Stimulated activated naive CD8-positive, alpha-beta T cell treated with anti-CD3 and anti-CD28 coated beads, Interleukin-15, Interleukin-2, amounts not matched to agents 100 ng/mL and 50 ng/mL, for 24 hours (primary cell): ENCODE data around the gene GNG7.
"Not testable (repeated sequence)": the region's sequence is repeated elsewhere in the genome, so short reads cannot be mapped to it uniquely, and the experiment has no call there.

Experiments used
- H3K27ac Mint-ChIP-seq: one replicate; pipeline ENCODE4 v1.8.0; 2021; ENCODE audit warnings: mild to moderate bottlenecking, mixed read lengths
- H3K27me3 Mint-ChIP-seq: one replicate; pipeline ENCODE4 v1.8.0; 2021; ENCODE audit warnings: mixed read lengths
- H3K36me3 Mint-ChIP-seq: one replicate; pipeline ENCODE4 v1.8.0; 2021; ENCODE audit warnings: low read depth, mixed read lengths
- H3K4me1 Mint-ChIP-seq: one replicate; pipeline ENCODE4 v1.8.0; 2021; ENCODE audit warnings: low read depth, mixed read lengths
- H3K4me3 Mint-ChIP-seq: one replicate; pipeline ENCODE4 v1.8.0; 2021; ENCODE audit warnings: mild to moderate bottlenecking, mixed read lengths
- H3K9me3 Mint-ChIP-seq: one replicate; pipeline ENCODE4 v1.8.0; 2021; ENCODE audit warnings: mixed read lengths

The GNG7 gene

GRCh38 chr19:2544576-2545415 lies 157.7 kb downstream of the GNG7 start:
- no peaks in the 10 kb centered on the region for H3K27me3 Mint-ChIP-seq
- H3K4me1 Mint-ChIP-seq, result peaks cover 32% of the 10 kb centered on the region
- H3K36me3 Mint-ChIP-seq, result no peaks in the 10 kb centered on the region
- H3K4me3 Mint-ChIP-seq, result no peak overlapping the region
- no peak overlapping the region for H3K27ac Mint-ChIP-seq
- no peaks in the 10 kb centered on the region for H3K9me3 Mint-ChIP-seq

DNA sequence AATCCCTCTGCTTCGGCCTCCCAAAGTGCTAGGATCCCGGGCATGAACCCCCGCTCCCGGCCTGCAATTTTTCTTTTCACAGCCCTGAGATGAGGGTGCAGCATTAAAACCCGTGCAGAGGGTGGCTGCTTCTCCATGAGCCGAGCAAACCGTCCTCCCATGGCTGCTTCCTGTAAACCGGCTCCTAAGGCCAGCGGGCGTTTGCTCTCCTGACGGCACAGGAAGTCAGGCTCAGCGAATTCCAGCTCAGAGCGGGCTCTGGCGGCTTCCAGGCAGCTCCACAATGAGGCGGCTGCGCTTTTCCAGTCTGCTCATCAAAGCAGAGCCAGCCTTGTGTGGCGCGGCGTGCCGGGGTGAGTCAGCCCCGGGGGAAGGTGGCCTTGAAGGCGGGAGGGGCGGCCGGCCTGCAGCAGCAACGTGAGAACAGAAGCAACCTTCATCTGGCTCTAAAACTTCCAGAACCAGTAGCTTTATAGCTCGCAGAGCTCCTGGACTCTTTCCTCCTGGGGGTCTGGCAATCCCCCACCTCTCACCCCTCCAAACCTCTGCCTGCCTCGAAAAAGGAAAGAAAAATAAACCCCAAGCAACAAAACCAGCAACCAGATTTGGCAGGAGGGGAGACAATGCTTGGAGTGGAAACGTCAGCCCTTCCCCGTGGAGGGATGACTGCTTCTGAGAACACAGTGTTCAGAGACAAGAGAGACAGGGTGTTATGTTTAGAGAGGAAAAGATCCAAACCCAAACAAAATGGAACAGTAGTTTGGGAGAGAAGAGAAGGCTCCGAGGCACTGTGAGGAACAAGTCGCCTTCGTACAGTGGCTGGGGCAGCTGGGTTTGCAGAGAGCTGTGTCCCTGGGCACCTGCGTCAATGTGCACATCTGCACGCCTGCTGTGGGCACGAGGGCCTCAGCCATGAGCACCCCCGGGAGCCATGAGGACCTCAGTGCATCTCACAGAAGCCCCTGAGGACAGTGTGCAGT lies 158.7 kb downstream of the GNG7 start:
- no peak overlapping the region for H3K27ac Mint-ChIP-seq

GRCh38 chr19:2543072-2543462 lies 159.4 kb downstream of the GNG7 start:
- H3K36me3 Mint-ChIP-seq, H3K27ac Mint-ChIP-seq, H3K27me3 Mint-ChIP-seq, H3K9me3 Mint-ChIP-seq: not testable (repeated sequence)
- peaks cover 25% of the 10 kb centered on the region for H3K4me1 Mint-ChIP-seq
- peak overlapping the region; percentile 55 for H3K4me3 Mint-ChIP-seq

More for the DNA sequence above, 158.7 kb downstream of the GNG7 start:
- no peaks in the 10 kb centered on the region for H3K27me3 Mint-ChIP-seq
- H3K4me1 Mint-ChIP-seq, result peaks cover 24% of the 10 kb centered on the region
- no peaks in the 10 kb centered on the region for H3K36me3 Mint-ChIP-seq
- peak overlapping the region; percentile 55 for H3K4me3 Mint-ChIP-seq
- no peaks in the 10 kb centered on the region for H3K9me3 Mint-ChIP-seq

GRCh38 chr19:2542341-2543069 lies 160.0 kb downstream of the GNG7 start:
- Mint-ChIP-seq H3K4me1 (peaks cover 30% of the 10 kb centered on the region), H3K9me3 (no peaks in the 10 kb centered on the region), H3K27ac (no peak overlapping the region), H3K36me3 (no peaks in the 10 kb centered on the region), H3K4me3 (no peak overlapping the region), H3K27me3 (no peaks in the 10 kb centered on the region)

GRCh38 chr19:2540646-2541454 lies 161.6 kb downstream of the GNG7 start:
- Mint-ChIP-seq H3K36me3 (no peaks in the 10 kb centered on the region), H3K27me3 (no peaks in the 10 kb centered on the region), H3K9me3 (no peaks in the 10 kb centered on the region), H3K27ac (no peak overlapping the region), H3K4me3 (no peak overlapping the region), H3K4me1 (peaks cover 31% of the 10 kb centered on the region)

DNA sequence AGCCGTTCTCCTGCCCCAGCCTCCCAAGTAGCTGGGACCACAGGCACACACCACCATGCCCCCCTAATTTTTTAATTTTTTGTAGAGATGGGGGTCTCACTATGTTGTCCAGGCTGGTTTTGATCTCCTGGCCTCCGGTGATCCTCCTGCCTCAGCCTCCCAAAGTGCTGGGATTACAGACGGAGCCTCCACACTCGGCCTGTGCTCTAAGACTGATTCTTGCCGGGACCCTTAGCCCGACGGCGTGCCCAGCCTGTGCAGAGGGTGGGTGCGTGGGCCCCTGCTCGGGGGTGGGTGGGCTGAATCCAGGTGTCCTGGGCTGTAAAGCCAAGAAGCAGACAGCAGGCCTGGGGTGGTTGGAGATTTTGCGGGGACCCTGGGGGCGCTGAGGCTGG lies 162.2 kb downstream of the GNG7 start:
- peaks cover 31% of the 10 kb centered on the region for H3K4me1 Mint-ChIP-seq
- no peaks in the 10 kb centered on the region for H3K27me3 Mint-ChIP-seq
- no peak overlapping the region for H3K27ac Mint-ChIP-seq
- no peak overlapping the region for H3K4me3 Mint-ChIP-seq
- H3K9me3 Mint-ChIP-seq, result no peaks in the 10 kb centered on the region
- H3K36me3 Mint-ChIP-seq, result no peaks in the 10 kb centered on the region

DNA sequence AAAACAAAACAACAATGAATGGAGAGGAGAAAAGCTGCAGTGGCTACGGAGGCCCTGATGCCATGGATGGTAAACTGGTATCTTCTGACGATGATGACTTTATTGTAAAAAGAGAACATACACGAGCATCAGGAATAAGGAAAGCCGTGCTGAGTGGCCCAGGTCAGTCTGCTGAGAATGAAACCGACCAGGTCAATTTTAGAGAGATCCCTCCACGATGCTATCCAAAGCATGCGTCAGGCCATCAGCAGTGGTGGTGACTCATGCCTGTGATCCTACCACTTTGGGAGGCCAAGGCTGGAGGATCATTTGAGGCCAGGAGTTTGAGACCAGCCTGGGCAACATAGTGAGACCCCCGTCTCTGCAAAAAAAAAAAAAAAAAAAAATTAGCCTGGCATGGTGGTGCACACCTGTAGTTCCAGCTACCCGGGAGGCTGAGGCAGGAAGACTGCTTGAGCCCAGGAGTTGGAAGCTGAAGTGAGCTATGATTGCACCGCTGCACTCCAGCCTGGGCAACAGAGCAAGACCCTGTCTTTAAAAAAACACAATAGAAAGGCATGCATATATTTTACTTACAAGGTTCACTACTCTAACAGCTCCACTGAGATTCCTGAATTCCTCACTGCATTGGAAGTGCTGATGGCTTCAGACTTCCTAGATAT lies 164.3 kb downstream of the GNG7 start:
- Mint-ChIP-seq H3K4me1 (peaks cover 34% of the 10 kb centered on the region), H3K9me3 (no peaks in the 10 kb centered on the region), H3K4me3 (no peak overlapping the region), H3K27me3 (no peaks in the 10 kb centered on the region), H3K36me3 (no peaks in the 10 kb centered on the region), H3K27ac (no peak overlapping the region)

DNA sequence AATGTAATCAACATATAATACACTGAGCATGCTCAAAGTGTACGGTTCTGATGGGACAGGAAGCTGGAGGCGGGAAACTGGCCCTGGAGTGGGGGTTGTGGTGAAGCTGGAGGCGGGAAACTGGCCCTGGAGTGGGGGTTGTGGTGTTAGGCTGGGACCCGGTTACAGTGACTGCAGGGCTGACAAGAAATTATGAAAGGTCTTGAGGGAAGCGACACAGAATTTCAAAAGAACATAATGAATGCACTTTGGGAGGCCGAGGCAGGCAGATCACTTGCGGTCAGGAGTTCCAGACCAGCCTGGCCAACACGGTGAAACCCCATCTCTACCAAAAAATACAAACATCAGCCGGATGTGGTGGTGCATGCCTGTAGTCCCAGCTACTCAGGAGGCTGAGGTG lies 164.9 kb downstream of the GNG7 start:
- not testable (repeated sequence) for H3K4me3 Mint-ChIP-seq, H3K27ac Mint-ChIP-seq, H3K36me3 Mint-ChIP-seq

DNA sequence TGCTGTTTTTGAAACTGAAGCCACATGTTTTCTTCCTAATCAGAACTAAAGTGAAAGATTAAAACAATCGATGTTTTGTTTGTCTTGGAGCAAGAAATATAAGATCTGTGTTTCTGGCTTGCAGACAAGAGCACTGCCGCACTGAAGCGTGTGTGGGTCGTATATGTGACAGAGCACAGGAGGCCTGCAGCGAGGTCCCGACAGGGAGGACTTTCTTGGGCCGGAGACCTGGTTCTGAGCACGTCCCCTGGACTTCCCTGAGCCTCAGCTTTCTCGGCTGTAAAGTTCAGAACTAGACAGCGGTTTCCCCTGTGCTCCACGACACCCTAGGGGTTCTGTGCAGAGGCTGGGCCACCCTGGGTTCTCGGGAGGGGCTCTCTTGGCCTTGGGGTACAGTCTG lies 166.0 kb downstream of the GNG7 start:
- Mint-ChIP-seq H3K4me1 (peaks cover 34% of the 10 kb centered on the region), H3K36me3 (peaks cover 4% of the 10 kb centered on the region), H3K9me3 (peaks cover 4% of the 10 kb centered on the region), H3K27me3 (no peaks in the 10 kb centered on the region), H3K27ac (no peak overlapping the region), H3K4me3 (no peak overlapping the region)

More for the DNA sequence above, 164.9 kb downstream of the GNG7 start:
- not testable (repeated sequence) for H3K27me3 Mint-ChIP-seq, H3K9me3 Mint-ChIP-seq
- peaks cover 34% of the 10 kb centered on the region for H3K4me1 Mint-ChIP-seq

- no peak overlapping the region for H3K27ac Mint-ChIP-seq
- no peak overlapping the region for H3K4me3 Mint-ChIP-seq
- H3K36me3 Mint-ChIP-seq, result peaks cover 4% of the 10 kb centered on the region
- H3K27me3 Mint-ChIP-seq, result no peaks in the 10 kb centered on the region
- peaks cover 4% of the 10 kb centered on the region for H3K9me3 Mint-ChIP-seq
- H3K4me1 Mint-ChIP-seq, result peaks cover 34% of the 10 kb centered on the region
Observed at GRCh38 chr19:2534423-2535013, 168.0 kb downstream of the GNG7 start.

DNA sequence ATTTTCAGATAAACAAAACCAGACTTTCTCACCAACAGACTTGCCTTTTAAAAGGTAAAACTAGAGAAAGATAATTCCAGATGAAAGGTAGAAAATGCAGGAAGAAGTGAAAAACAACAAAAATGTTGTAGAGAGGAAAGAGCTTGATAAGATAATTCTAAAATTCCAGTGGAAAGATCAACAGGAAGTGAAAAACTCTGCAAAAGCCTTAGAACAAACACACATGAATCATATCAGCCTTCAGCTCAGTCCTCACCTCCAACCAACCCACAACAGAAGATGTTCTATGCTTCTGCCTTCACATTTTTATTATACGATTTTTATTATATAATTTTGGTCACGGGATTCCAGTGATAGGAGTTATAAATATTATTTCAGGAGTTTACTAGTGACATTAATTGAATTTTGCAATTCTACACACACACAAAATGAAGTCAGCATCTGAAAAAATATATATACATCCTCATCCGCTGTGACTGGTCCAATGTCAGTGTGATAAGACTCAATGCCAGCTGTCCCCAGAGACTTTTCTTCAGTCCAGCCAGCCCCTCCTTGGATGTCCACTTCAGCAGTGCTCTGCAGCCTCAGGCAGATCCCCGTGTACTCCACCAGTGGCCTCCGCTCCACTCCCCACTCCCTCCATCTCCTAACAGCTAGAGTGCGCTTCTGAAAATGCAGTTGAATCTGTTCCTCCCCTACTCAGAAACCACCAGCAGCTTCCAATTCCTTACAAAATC lies 168.6 kb downstream of the GNG7 start:
- Mint-ChIP-seq H3K4me1 (peaks cover 34% of the 10 kb centered on the region), H3K9me3 (peaks cover 4% of the 10 kb centered on the region), H3K27ac (no peak overlapping the region), H3K36me3 (peaks cover 4% of the 10 kb centered on the region), H3K27me3 (no peaks in the 10 kb centered on the region), H3K4me3 (no peak overlapping the region)

DNA sequence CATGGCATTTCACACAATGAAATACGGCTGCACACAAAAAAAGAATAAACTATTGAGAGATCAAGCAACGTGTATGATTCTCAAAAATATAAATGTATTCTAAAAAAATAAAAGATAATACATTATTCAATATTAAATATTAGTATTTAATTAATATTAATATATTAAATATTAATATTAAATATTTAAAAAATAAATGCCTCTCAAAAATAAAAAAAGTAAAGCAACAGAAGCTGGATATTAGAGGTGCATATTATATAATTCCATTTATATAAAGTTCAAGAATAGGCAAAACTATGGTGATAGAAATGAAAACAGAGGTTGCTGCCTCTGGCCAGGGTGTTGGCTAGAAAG lies 169.4 kb downstream of the GNG7 start:
- Mint-ChIP-seq H3K4me3 (no peak overlapping the region), H3K27me3 (no peaks in the 10 kb centered on the region), H3K36me3 (peaks cover 4% of the 10 kb centered on the region), H3K4me1 (peaks cover 33% of the 10 kb centered on the region), H3K27ac (no peak overlapping the region), H3K9me3 (peaks cover 4% of the 10 kb centered on the region)
